Measurements from ENCODE around the gene HHAT.

DNA sequence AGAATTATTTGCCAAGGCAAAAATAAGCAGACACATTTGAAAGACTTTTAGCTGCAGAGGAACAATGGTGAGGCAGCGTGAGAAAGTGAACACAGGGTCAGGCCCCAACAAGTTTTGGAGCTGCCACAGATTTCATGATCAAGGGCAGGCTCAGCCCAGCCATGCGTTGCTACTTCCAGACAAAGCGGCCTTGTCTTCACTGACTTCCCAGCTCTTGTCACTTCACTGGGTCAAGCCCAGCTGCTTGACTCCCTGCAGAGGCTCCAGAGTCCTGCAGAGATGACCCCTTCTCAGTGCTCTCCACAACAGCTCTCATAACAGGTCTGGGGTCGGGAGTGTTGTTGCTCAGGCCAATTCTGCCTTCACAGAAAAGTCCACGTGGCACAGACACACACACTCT lies 35.8 kb downstream of the HHAT start:
- TF ChIP-seq, protein P1, sequence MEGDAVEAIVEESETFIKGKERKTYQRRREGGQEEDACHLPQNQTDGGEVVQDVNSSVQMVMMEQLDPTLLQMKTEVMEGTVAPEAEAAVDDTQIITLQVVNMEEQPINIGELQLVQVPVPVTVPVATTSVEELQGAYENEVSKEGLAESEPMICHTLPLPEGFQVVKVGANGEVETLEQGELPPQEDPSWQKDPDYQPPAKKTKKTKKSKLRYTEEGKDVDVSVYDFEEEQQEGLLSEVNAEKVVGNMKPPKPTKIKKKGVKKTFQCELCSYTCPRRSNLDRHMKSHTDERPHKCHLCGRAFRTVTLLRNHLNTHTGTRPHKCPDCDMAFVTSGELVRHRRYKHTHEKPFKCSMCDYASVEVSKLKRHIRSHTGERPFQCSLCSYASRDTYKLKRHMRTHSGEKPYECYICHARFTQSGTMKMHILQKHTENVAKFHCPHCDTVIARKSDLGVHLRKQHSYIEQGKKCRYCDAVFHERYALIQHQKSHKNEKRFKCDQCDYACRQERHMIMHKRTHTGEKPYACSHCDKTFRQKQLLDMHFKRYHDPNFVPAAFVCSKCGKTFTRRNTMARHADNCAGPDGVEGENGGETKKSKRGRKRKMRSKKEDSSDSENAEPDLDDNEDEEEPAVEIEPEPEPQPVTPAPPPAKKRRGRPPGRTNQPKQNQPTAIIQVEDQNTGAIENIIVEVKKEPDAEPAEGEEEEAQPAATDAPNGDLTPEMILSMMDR (IDR thresholded peaks at IDR 0.05), result no peak
- TF ChIP-seq ZFX (IDR thresholded peaks at IDR 0.05; ENCODE audit: borderline replicate concordance), result no peak

Data from 22Rv1 (cell line).